PC-3 (cell line): ENCODE measurements around the gene CFAP97D2. TPM values are rescaled to one million over a fixed set of nuclear protein-coding genes. Genes with fewer than 3 reads are reported as not detected.

ENCODE experiments used
- ATAC-seq: fragments of 200-7000 bp; cut with Tn5 transposase; 2 replicates; pipeline ENCODE4 v1.9.1; 2020; ENCODE audit warnings: mild to moderate bottlenecking, moderate library complexity
- BruUV-seq: library from RNA; stranded (reverse); fragments of 400-500 nt; replicated peaks from 2 replicates; lab custom pipeline; 2021; lab: Mats Ljungman, UMichigan
- CTCF ChIA-PET: fragments of 300-600 bp; sonication (Branson Sonifier 250); formaldehyde crosslinking; loops from one replicate; lab custom pipeline; 2022; ENCODE audit warnings: antibody characterized with exemption; lab: Charles Lee
- POLR2A ChIA-PET: fragments of 300-600 bp; sonication (Branson Sonifier 250); formaldehyde crosslinking; loops from one replicate; lab custom pipeline; 2022; ENCODE audit warnings: antibody characterized with exemption; ENCODE audit not compliant: unreplicated experiment; lab: Charles Lee
- DNase-seq: peaks from one replicate; pipeline ENCODE4 v3.0.0-alpha.2; 2015
- H2AFZ ChIP-seq: fragments of 300-600 bp; sonication (generic); 2 replicates; pipeline ENCODE4 v1.6.0; 2016; ENCODE audit warnings: antibody characterized with exemption, low read length
- H3F3A ChIP-seq: fragments of 300-600 bp; sonication (generic); one replicate; pipeline ENCODE4 v1.6.0; 2017; ENCODE audit warnings: antibody characterized with exemption, low read length, control low read depth, mild to moderate bottlenecking; ENCODE audit not compliant: unreplicated experiment
- H3K27ac ChIP-seq: fragments of 300-600 bp; sonication (generic); 2 replicates; pipeline ENCODE4 v1.5.1; 2016; ENCODE audit warnings: mild to moderate bottlenecking, low read length
- H3K27me3 ChIP-seq: fragments of 300-600 bp; sonication (generic); 2 replicates; pipeline ENCODE4 v1.6.1; 2016; ENCODE audit warnings: low read length, mixed read lengths
- H3K36me3 ChIP-seq: fragments of 300-600 bp; sonication (generic); 2 replicates; pipeline ENCODE4 v1.6.1; 2016; ENCODE audit warnings: low read depth, mixed run types, low read length, mixed read lengths
- H3K4me1 ChIP-seq: fragments of 300-600 bp; sonication (generic); 2 replicates; pipeline ENCODE4 v1.5.1; 2016; ENCODE audit warnings: low read length; ENCODE audit not compliant: insufficient read depth
- H3K4me2 ChIP-seq: fragments of 300-600 bp; sonication (generic); 2 replicates; pipeline ENCODE4 v1.6.0; 2016; ENCODE audit warnings: low read length
- H3K4me3 ChIP-seq: fragments of 300-600 bp; sonication (generic); 2 replicates; pipeline ENCODE4 v1.5.1; 2016; ENCODE audit warnings: mild to moderate bottlenecking, low read length, mixed read lengths
- H3K79me2 ChIP-seq: fragments of 300-600 bp; sonication (generic); 2 replicates; pipeline ENCODE4 v1.6.1; 2017; ENCODE audit warnings: low read length, mixed read lengths
- H3K9ac ChIP-seq: fragments of 300-600 bp; sonication (generic); 2 replicates; pipeline ENCODE4 v1.6.0; 2016; ENCODE audit warnings: mild to moderate bottlenecking, low read length
- H3K9me2 ChIP-seq: fragments of 300-600 bp; sonication (generic); replicated peaks from 2 replicates; pipeline ENCODE4 v1.6.1; 2016; ENCODE audit warnings: mixed run types, low read length, mixed read lengths
- H3K9me3 ChIP-seq: fragments of 300-600 bp; sonication (generic); 2 replicates; pipeline ENCODE4 v1.6.1; 2016; ENCODE audit warnings: low read length, mixed read lengths
- H4K20me1 ChIP-seq: fragments of 300-600 bp; sonication (generic); 2 replicates; pipeline ENCODE4 v1.6.1; 2016; ENCODE audit warnings: low read length, mixed read lengths
- CTCF ChIP-seq: fragments of 300-600 bp; sonication (generic); conservative IDR thresholded peaks from 2 replicates; pipeline ENCODE4 v1.5.1; 2017; ENCODE audit warnings: antibody characterized with exemption, low read depth, mild to moderate bottlenecking, low read length
- EZH2 ChIP-seq: fragments of 300-600 bp; sonication (generic); IDR thresholded peaks from one replicate; pipeline ENCODE4 v1.6.1; 2017; ENCODE audit warnings: antibody characterized with exemption, mild to moderate bottlenecking, low read length; ENCODE audit not compliant: unreplicated experiment
- EZH2phosphoT487 ChIP-seq: fragments of 300-600 bp; sonication (generic); IDR thresholded peaks from 2 replicates; pipeline ENCODE4 v1.6.1; 2018; ENCODE audit warnings: mild to moderate bottlenecking, antibody characterized with exemption, low read length, borderline replicate concordance
- intact Hi-C: fragments of 100-400 bp; cut with micrococcal nuclease; formaldehyde crosslinking; loops from 2 replicates; pipeline ENCODE4 v1.9.0; 2023
- total RNA-seq: library from RNA; depleted of rRNA; stranded (reverse); fragments of >200 nt; gene quantifications from 2 replicates; pipeline ENCODE4 v1.2.3, GENCODE V29; 2014

The CFAP97D2 gene
- total RNA-seq, 1 experiment from 2014 or later = not detected

DNA sequence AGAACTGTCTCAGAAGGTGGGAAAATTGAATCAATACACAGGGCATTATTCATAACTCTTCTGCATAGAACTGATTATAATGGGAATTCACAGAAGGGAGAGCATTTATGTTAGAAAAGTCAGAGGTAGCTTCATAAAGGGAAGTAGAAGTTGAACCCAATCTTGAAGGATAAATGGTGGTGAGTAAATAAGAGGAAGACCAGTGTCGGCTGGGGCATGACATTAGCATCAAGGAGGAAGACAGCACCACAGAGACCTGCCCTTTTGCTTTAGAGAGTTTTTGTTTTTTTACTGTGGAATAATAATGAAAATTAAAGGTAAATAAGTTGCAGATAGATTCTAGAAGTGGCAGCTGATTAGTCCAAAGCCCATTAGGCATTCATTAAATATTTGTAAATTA is 77.5 kb downstream of the CFAP97D2 start:
- Histone ChIP-seq H3K36me3 (peaks cover 11% of the 10 kb centered on the region), H3K4me2 (no peak overlapping the region), H2AFZ (no peak overlapping the region), H3K9me2 (no peaks in the 10 kb centered on the region), H3K9ac (no peak overlapping the region), H4K20me1 (no peaks in the 10 kb centered on the region), H3F3A (no peaks in the 10 kb centered on the region), H3K9me3 (no peaks in the 10 kb centered on the region), H3K27me3 (no peaks in the 10 kb centered on the region), H3K79me2 (no peaks in the 10 kb centered on the region), H3K4me3 (no peak overlapping the region), H3K4me1 (no peaks in the 10 kb centered on the region), H3K27ac (no peak overlapping the region)
- ATAC-seq (no peak), DNase-seq (no peak)
- TF ChIP-seq EZH2 (no peak), CTCF (no peak), EZH2phosphoT487 (no peak)
- CTCF ChIA-PET = no interaction called here
- intact Hi-C loops = no loop called here
- POLR2A ChIA-PET = no interaction called here
- BruUV-seq = no TSS peak

- no TSS peak for BruUV-seq
- Histone ChIP-seq H3F3A (no peaks in the 10 kb centered on the region), H3K36me3 (peaks cover 13% of the 10 kb centered on the region), H3K27me3 (no peaks in the 10 kb centered on the region), H3K4me1 (no peaks in the 10 kb centered on the region), H2AFZ (no peak overlapping the region), H3K4me3 (no peak overlapping the region), H3K9ac (no peak overlapping the region), H3K9me3 (no peaks in the 10 kb centered on the region), H3K27ac (no peak overlapping the region), H3K79me2 (no peaks in the 10 kb centered on the region), H3K4me2 (no peak overlapping the region), H3K9me2 (no peaks in the 10 kb centered on the region), H4K20me1 (no peaks in the 10 kb centered on the region)
- ChIA-PET CTCF (no interaction called here), POLR2A (no interaction called here)
- no peak for TF ChIP-seq EZH2phosphoT487
- TF ChIP-seq CTCF = no peak
- TF ChIP-seq EZH2 = no peak
- no peak for DNase-seq
- ATAC-seq = no peak
- intact Hi-C loops = no loop called here
Observed at GRCh38 chr13:114257014-114257413, 78.0 kb downstream of the CFAP97D2 start.

DNA sequence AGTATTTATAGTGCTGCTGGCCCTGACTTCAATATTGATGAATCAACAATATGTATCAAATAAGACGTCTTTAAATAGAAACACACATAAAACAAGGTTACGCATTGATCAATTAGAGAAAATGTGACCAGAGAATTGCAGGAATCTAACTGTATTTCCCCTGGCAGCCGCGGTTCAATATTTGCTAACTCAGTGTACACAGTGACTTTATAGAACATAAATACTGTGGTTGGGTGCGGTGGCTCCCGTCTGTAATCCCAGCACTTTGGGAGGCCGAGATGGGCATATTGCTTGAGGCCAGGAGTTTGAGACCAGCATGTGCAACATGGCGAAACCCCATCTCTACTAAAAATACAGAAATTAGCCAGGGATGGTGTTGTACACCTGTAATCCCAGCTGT is 79.5 kb downstream of the CFAP97D2 start:
- Histone ChIP-seq H3K4me1 (no peaks in the 10 kb centered on the region), H3K4me2 (no peak overlapping the region), H3K36me3 (peaks cover 19% of the 10 kb centered on the region), H3K9me2 (no peaks in the 10 kb centered on the region), H4K20me1 (no peaks in the 10 kb centered on the region), H3F3A (no peaks in the 10 kb centered on the region), H2AFZ (no peak overlapping the region), H3K9ac (no peak overlapping the region), H3K9me3 (no peaks in the 10 kb centered on the region), H3K27me3 (no peaks in the 10 kb centered on the region), H3K79me2 (no peaks in the 10 kb centered on the region), H3K4me3 (no peak overlapping the region), H3K27ac (no peak overlapping the region)
- ATAC-seq (no peak), DNase-seq (no peak)
- POLR2A ChIA-PET = no interaction called here
- TF ChIP-seq EZH2 = no peak
- no peak for TF ChIP-seq CTCF
- TF ChIP-seq EZH2phosphoT487 = no peak
- BruUV-seq = no TSS peak
- intact Hi-C loops = no loop called here
- CTCF ChIA-PET = no interaction called here
